Ascending aorta (tissue), 2 donors: Measurements from ENCODE around the gene NFATC2. TPM values are rescaled to one million over a fixed set of nuclear protein-coding genes. Genes with fewer than 3 reads are reported as not detected.

ENCODE experiments used
- DNase-seq, 2 donors: peaks; one replicate each; pipeline ENCODE4 v3.0.0-alpha.2; 2019; ENCODE audit warnings: low spot score in 2 of 2
- H3K27ac ChIP-seq, 2 donors: fragments of 200-600 bp; sonication (generic); one replicate each; pipeline ENCODE4 v1.5.1; 2016 to 2017; ENCODE audit warnings: mild to moderate bottlenecking in 1 of 2
- H3K27me3 ChIP-seq: fragments of 200-600 bp; sonication (generic); one replicate; pipeline ENCODE4 v1.5.1; 2017
- H3K36me3 ChIP-seq, 2 donors: fragments of 200-600 bp; sonication (generic); one replicate each; pipeline ENCODE4 v1.5.1; 2016
- H3K4me1 ChIP-seq, 2 donors: fragments of 200-600 bp; sonication (generic); one replicate each; pipeline ENCODE4 v1.5.1; 2016 to 2017; ENCODE audit warnings: mild to moderate bottlenecking in 1 of 2
- H3K4me3 ChIP-seq, 2 donors: fragments of 200-600 bp; sonication (generic); one replicate each; pipeline ENCODE4 v1.5.1; 2016 to 2017; ENCODE audit warnings: mild to moderate bottlenecking in 1 of 2
- H3K9me3 ChIP-seq, 2 donors: fragments of 200-600 bp; sonication (generic); one replicate each; pipeline ENCODE4 v1.5.1; 2016
- CTCF ChIP-seq, 3 experiments: fragments of 200-600 bp in 2 of 3; fragments of 450-650 bp in 1 of 3; sonication (generic) in 2 of 3; IDR thresholded peaks; one replicate each; pipeline ENCODE4 v1.5.1; 2016 to 2019; ENCODE audit warnings: antibody characterized with exemption in 3 of 3, mild to moderate bottlenecking in 1 of 3, moderate library complexity in 1 of 3
- intact Hi-C: fragments of 100-400 bp; cut with DNase I; formaldehyde crosslinking; loops from one replicate; pipeline ENCODE4 v1.15.1; 2023
- total RNA-seq: library from RNA; depleted of rRNA; stranded (reverse); fragments of >200 nt; gene quantifications from one replicate; pipeline ENCODE4 v1.1.0, GENCODE V29; 2016

Gene NFATC2
- total RNA-seq, 1 donor from 2014 or later, result 7.9 TPM

DNA sequence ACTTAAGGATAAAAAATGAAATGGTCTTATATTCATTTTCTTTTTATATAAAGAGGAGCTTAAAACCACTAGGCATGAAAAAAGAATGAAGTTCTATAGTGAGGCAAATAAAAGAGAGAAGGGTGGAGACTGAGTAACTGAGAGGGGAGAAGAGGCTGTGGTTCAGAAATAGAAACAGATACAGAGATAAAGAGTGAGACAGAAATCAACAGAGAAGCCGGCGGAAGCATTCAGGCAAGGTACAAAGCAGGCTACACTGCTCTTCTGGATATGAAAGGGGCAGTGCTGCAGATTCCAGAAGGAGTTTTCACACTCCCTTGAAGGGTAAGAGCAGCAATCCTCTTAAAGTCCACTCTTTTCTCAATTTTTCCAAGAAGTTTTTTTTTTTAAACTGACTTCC lies 29.9 kb downstream of the NFATC2 start:
- intact Hi-C loops, result loop anchor here (5.0 kb wide), 1 partner anchor 35 kb away; no protein-coding TSS in a partner anchor
- DNase-seq, result no peak
- Histone ChIP-seq H3K4me3 (no peak overlapping the region), H3K27me3 (no peaks in the 10 kb centered on the region), H3K4me1 (no peaks in the 10 kb centered on the region), H3K36me3 (peaks cover 0 to 7% of the 10 kb centered on the region in 2 donors), H3K9me3 (no peaks in the 10 kb centered on the region), H3K27ac (no peak overlapping the region)
- no peak for TF ChIP-seq CTCF (IDR thresholded peaks at IDR 0.05)

- peaks cover 0 to 7% of the 10 kb centered on the region in 2 donors for H3K36me3 ChIP-seq
- DNase-seq, result no peak
- intact Hi-C loops, result loop anchor here (5.0 kb wide), 1 partner anchor 35 kb away; no protein-coding TSS in a partner anchor
- no peaks in the 10 kb centered on the region for H3K4me1 ChIP-seq
- no peaks in the 10 kb centered on the region for H3K27me3 ChIP-seq
- H3K9me3 ChIP-seq, result no peaks in the 10 kb centered on the region
- no peak overlapping the region for H3K27ac ChIP-seq
- no peak for TF ChIP-seq CTCF (IDR thresholded peaks at IDR 0.05)
- no peak overlapping the region for H3K4me3 ChIP-seq
Measured at GRCh38 chr20:51511861-51512619, 30.5 kb downstream of the NFATC2 start.

GRCh38 chr20:51510936-51511605 lies 31.4 kb downstream of the NFATC2 start:
- Histone ChIP-seq H3K27ac (no peak overlapping the region), H3K27me3 (no peaks in the 10 kb centered on the region), H3K4me1 (no peaks in the 10 kb centered on the region), H3K36me3 (no peaks in the 10 kb centered on the region), H3K4me3 (no peak overlapping the region), H3K9me3 (no peaks in the 10 kb centered on the region)
- intact Hi-C loops, result loop anchor here (5.0 kb wide), 1 partner anchor 34 kb away; no protein-coding TSS in a partner anchor
- DNase-seq, result no peak
- no peak for TF ChIP-seq CTCF (IDR thresholded peaks at IDR 0.05)

DNA sequence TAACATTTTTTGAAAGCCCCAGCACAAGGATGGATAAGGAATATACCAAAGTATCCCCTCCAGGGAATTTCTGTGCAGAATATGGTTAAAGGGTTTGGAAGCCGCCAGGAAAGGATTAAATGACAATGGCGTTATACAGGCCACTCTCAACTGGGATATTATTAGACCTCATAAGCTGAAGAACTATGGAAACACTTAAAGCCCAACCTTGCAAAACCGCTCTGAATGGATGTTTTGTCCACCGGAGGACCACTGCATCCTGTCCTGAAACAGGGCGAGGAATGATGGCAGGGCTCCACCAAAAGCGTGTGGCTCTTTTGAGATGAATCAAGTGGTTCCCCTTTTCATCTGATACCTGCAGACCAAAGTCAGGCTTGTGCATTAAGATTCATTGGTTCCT lies 32.4 kb downstream of the NFATC2 start:
- TF ChIP-seq CTCF (IDR thresholded peaks at IDR 0.05), result no peak
- Histone ChIP-seq H3K36me3 (no peaks in the 10 kb centered on the region), H3K27ac (no peak overlapping the region), H3K4me3 (no peak overlapping the region), H3K27me3 (no peaks in the 10 kb centered on the region), H3K4me1 (no peaks in the 10 kb centered on the region), H3K9me3 (no peaks in the 10 kb centered on the region)
- no peak for DNase-seq
- intact Hi-C loops, result loop anchor here (5.0 kb wide), 1 partner anchor 33 kb away; no protein-coding TSS in a partner anchor

GRCh38 chr20:51509208-51509607 lies 33.3 kb downstream of the NFATC2 start:
- H3K4me1 ChIP-seq, result no peaks in the 10 kb centered on the region
- intact Hi-C loops, result no loop called here
- H3K27me3 ChIP-seq, result no peaks in the 10 kb centered on the region
- no peak overlapping the region for H3K4me3 ChIP-seq
- no peak for TF ChIP-seq CTCF (IDR thresholded peaks at IDR 0.05)
- H3K9me3 ChIP-seq, result no peaks in the 10 kb centered on the region
- no peak overlapping the region for H3K27ac ChIP-seq
- H3K36me3 ChIP-seq, result no peaks in the 10 kb centered on the region
- no peak for DNase-seq
